ENCODE data around the gene SH3TC1.

GRCh38 chr4:8269535-8270417 is 70.7 kb downstream of the SH3TC1 start, which contains the start of gene HTRA3:
- TF ChIP-seq CTCF (IDR thresholded peaks at IDR 0.05; ENCODE audit: low read depth, low read length) (no peak), EZH2phosphoT487 (IDR thresholded peaks at IDR 0.05; ENCODE audit: low read depth) (no peak)
